H9 (cell line): ENCODE results near the gene BCHE. TPM values are rescaled to one million over a fixed set of nuclear protein-coding genes. Genes with fewer than 3 reads are reported as not detected.

Source experiments
- DNase-seq: peaks from one replicate; pipeline ENCODE4 v3.0.0-alpha.2; 2017
- H2AFZ ChIP-seq: one replicate; pipeline ENCODE4 v1.6.1; 2013; ENCODE audit warnings: mild to moderate bottlenecking, low read length, control low read depth, moderate library complexity
- H2AK5ac ChIP-seq: 2 replicates; pipeline ENCODE4 v1.6.1; 2013; ENCODE audit warnings: low read length, control low read depth, mixed read lengths; ENCODE audit not compliant: insufficient read length
- H2BK120ac ChIP-seq: one replicate; pipeline ENCODE4 v1.6.1; 2013; ENCODE audit warnings: low read depth, mild to moderate bottlenecking, low read length, control low read depth, inconsistent platforms; ENCODE audit not compliant: poor library complexity, severe bottlenecking
- H2BK12ac ChIP-seq: 2 replicates; pipeline ENCODE4 v1.6.1; 2013; ENCODE audit warnings: low read length, control low read depth, mixed read lengths, low read depth; ENCODE audit not compliant: insufficient read length
- H2BK15ac ChIP-seq: 2 replicates; pipeline ENCODE4 v1.6.1; 2013; ENCODE audit warnings: low read depth, low read length, control low read depth
- H2BK20ac ChIP-seq: one replicate; pipeline ENCODE4 v1.6.1; 2013; ENCODE audit warnings: low read depth, mild to moderate bottlenecking, low read length, control low read depth, inconsistent platforms; ENCODE audit not compliant: poor library complexity, severe bottlenecking
- H2BK5ac ChIP-seq: 2 replicates; pipeline ENCODE4 v1.6.1; 2013; ENCODE audit warnings: low read length, control low read depth, mixed read lengths; ENCODE audit not compliant: insufficient read length
- H3K14ac ChIP-seq: 2 replicates; pipeline ENCODE4 v1.6.1; 2013; ENCODE audit warnings: low read length, control low read depth; ENCODE audit not compliant: insufficient read depth
- H3K18ac ChIP-seq: 2 replicates; pipeline ENCODE4 v1.6.1; 2013; ENCODE audit warnings: low read depth, mild to moderate bottlenecking, mixed read lengths, low read length, control low read depth; ENCODE audit not compliant: insufficient read length
- H3K23ac ChIP-seq: 2 replicates; pipeline ENCODE4 v1.6.1; 2013; ENCODE audit warnings: low read length, control low read depth, mixed read lengths, low read depth; ENCODE audit not compliant: insufficient read length
- H3K23me2 ChIP-seq: 2 replicates; pipeline ENCODE4 v1.6.1; 2013; ENCODE audit warnings: low read depth, mild to moderate bottlenecking, mixed read lengths, low read length, control low read depth; ENCODE audit not compliant: insufficient read length, poor library complexity, severe bottlenecking
- H3K27ac ChIP-seq: 2 replicates; pipeline ENCODE4 v1.5.1; 2013; ENCODE audit warnings: low read length, control low read depth, mixed read lengths, low read depth; ENCODE audit not compliant: insufficient read length
- H3K27me3 ChIP-seq: 2 replicates; pipeline ENCODE4 v1.6.1; 2013; ENCODE audit warnings: low read length, control low read depth, inconsistent platforms; ENCODE audit not compliant: insufficient read depth
- H3K4ac ChIP-seq: 2 replicates; pipeline ENCODE4 v1.6.1; 2013; ENCODE audit warnings: low read depth, mild to moderate bottlenecking, control low read depth, inconsistent platforms, low read length, moderate library complexity
- H3K4me1 ChIP-seq: 2 replicates; pipeline ENCODE4 v1.6.1; 2013; ENCODE audit warnings: low read length, control low read depth, inconsistent platforms; ENCODE audit not compliant: insufficient read depth
- H3K4me2 ChIP-seq: 2 replicates; pipeline ENCODE4 v1.6.1; 2013; ENCODE audit warnings: low read length, control low read depth, mixed read lengths; ENCODE audit not compliant: insufficient read length, insufficient read depth
- H3K56ac ChIP-seq: 2 replicates; pipeline ENCODE4 v1.6.1; 2013; ENCODE audit warnings: low read depth, mild to moderate bottlenecking, mixed read lengths, low read length, control low read depth; ENCODE audit not compliant: insufficient read length
- H3K79me1 ChIP-seq: 2 replicates; pipeline ENCODE4 v1.6.1; 2013; ENCODE audit warnings: low read depth, mild to moderate bottlenecking, moderate library complexity, low read length, control low read depth, inconsistent platforms; ENCODE audit not compliant: insufficient read depth, poor library complexity, severe bottlenecking
- H3K79me2 ChIP-seq: 2 replicates; pipeline ENCODE4 v1.6.1; 2013; ENCODE audit warnings: low read length, control low read depth, inconsistent platforms; ENCODE audit not compliant: insufficient read depth
- H3K9ac ChIP-seq: 2 replicates; pipeline ENCODE4 v1.6.1; 2013; ENCODE audit warnings: low read length, control low read depth, mixed read lengths; ENCODE audit not compliant: insufficient read length; ENCODE audit errors: extremely low read depth
- H3K9me3 ChIP-seq: one replicate; pipeline ENCODE4 v1.6.1; 2013; ENCODE audit warnings: low read depth, low read length, inconsistent platforms; ENCODE audit not compliant: control insufficient read depth
- H3T11ph ChIP-seq: one replicate; pipeline ENCODE4 v1.6.1; 2013; ENCODE audit warnings: mild to moderate bottlenecking, low read length, control low read depth, inconsistent platforms
- H4K20me1 ChIP-seq: one replicate; pipeline ENCODE4 v1.6.1; 2013; ENCODE audit not compliant: control insufficient read depth, insufficient read length, insufficient read depth
- H4K5ac ChIP-seq: 2 replicates; pipeline ENCODE4 v1.6.1; 2013; ENCODE audit warnings: low read depth, mild to moderate bottlenecking, mixed read lengths, low read length, control low read depth; ENCODE audit not compliant: insufficient read length
- H4K8ac ChIP-seq: replicated peaks from 2 replicates; pipeline ENCODE4 v1.6.1; 2013; ENCODE audit warnings: low read length, control low read depth, mixed read lengths, low read depth; ENCODE audit not compliant: insufficient read length
- H4K91ac ChIP-seq: 2 replicates; pipeline ENCODE4 v1.6.1; 2013; ENCODE audit warnings: low read depth, mild to moderate bottlenecking, moderate library complexity, mixed read lengths, low read length, control low read depth; ENCODE audit not compliant: insufficient read length
- H3K27ac Mint-ChIP-seq, 3 experiments: 2 replicates in 2 of 3; 3 replicates in 1 of 3; pipeline ENCODE4 v1.8.0; 2020 to 2021; ENCODE audit warnings: mixed read lengths in 3 of 3, mild to moderate bottlenecking in 1 of 3, moderate library complexity in 1 of 3
- H3K27me3 Mint-ChIP-seq: 2 replicates; pipeline ENCODE4 v1.8.0; 2021; ENCODE audit warnings: low read depth, mild to moderate bottlenecking, moderate library complexity, mixed read lengths
- H3K36me3 Mint-ChIP-seq, 3 experiments: 2 replicates in 2 of 3; 3 replicates in 1 of 3; pipeline ENCODE4 v1.8.0; 2020 to 2021; ENCODE audit warnings: low read depth in 3 of 3, mixed read lengths in 3 of 3; ENCODE audit not compliant: insufficient read depth in 1 of 3
- H3K4me1 Mint-ChIP-seq, 2 experiments: 2 replicates each; pipeline ENCODE4 v1.8.0; 2020; ENCODE audit warnings: mixed read lengths in 2 of 2
- H3K4me3 Mint-ChIP-seq, 2 experiments: 2 replicates in 1 of 2; 3 replicates in 1 of 2; pipeline ENCODE4 v1.8.0; 2020 to 2021; ENCODE audit warnings: mild to moderate bottlenecking in 2 of 2, mixed read lengths in 2 of 2, moderate library complexity in 1 of 2
- H3K9me3 Mint-ChIP-seq, 2 experiments: 2 replicates in 1 of 2; 3 replicates in 1 of 2; pipeline ENCODE4 v1.8.0; 2020; ENCODE audit warnings: mild to moderate bottlenecking in 2 of 2, mixed read lengths in 2 of 2, moderate library complexity in 1 of 2
- WGBS: extraction: QIAGEN DNeasy Blood & Tissue Kit; methylation state at CpG from one replicate; pipeline ENCODE4 v1.1.7; 2013; ENCODE audit warnings: missing lambda C conversion rate, low lambda C conversion rate, mixed read lengths; ENCODE audit not compliant: insufficient read length; ENCODE audit errors: extremely low coverage; 5-methylcytosine and 5-hydroxymethylcytosine counted together
- total RNA-seq: library from RNA; stranded (reverse); gene quantifications from 2 replicates; pipeline ENCODE4 v1.2.1, GENCODE V29; 2021
- TF ChIP-seq, protein P1 (sequence below): fragments of 200-600 bp; sonication (generic); conservative IDR thresholded peaks from 3 replicates; pipeline ENCODE4 v1.8.0; 2021; ENCODE audit warnings: antibody characterized with exemption, mild to moderate bottlenecking

The BCHE gene
- total RNA-seq, 1 experiment from 2014 or later: 1.4 TPM

DNA sequence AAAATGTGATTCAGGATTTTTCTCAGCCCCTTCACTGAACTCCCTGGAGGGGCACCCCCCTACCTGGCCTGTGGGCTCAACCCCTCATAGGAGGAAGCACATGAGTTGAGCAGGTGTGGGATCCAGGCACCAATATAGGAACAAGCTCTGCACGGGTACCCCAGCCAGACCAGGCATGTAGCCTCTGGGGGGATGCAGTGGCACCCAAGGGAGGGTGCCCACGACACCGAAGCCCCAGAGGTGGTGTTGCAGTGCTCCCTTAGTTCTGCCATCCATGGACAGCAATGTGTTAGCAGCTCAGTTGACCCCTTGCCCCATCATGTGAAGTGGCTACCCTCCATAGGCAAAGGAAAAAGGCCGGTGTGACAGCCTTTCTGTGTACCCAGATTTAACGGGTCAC, 30.9 kb upstream of the BCHE start:
- no peak overlapping the region for H3K4me3 Mint-ChIP-seq
- Histone ChIP-seq H3K9me3 (no peaks in the 10 kb centered on the region), H3T11ph (no peak overlapping the region)

More for the DNA sequence above, 30.9 kb upstream of the BCHE start:
- Mint-ChIP-seq H3K4me1 (no peaks in the 10 kb centered on the region), H3K36me3 (no peaks in the 10 kb centered on the region; a peak in 1 of 7 replicates), H3K27me3 (no peaks in the 10 kb centered on the region), H3K27ac (no peak overlapping the region), H3K9me3 (peaks cover 13 to 17% of the 10 kb centered on the region in 2 experiments; a peak in 4 of 5 replicates)
- Histone ChIP-seq H2AK5ac (no peak overlapping the region), H2BK12ac (no peak overlapping the region), H2BK120ac (no peak overlapping the region), H2BK5ac (no peak overlapping the region), H3K79me1 (no peaks in the 10 kb centered on the region), H2BK15ac (no peak overlapping the region), H3K23me2 (no peaks in the 10 kb centered on the region), H4K91ac (no peak overlapping the region), H3K4me2 (no peak overlapping the region), H4K5ac (no peak overlapping the region), H2BK20ac (no peak overlapping the region), H3K56ac (no peak overlapping the region), H3K27me3 (no peaks in the 10 kb centered on the region), H3K23ac (no peak overlapping the region), H3K14ac (no peak overlapping the region), H3K27ac (no peak overlapping the region), H3K18ac (no peak overlapping the region), H4K20me1 (no peaks in the 10 kb centered on the region), H3K4me1 (no peaks in the 10 kb centered on the region), H2AFZ (no peak overlapping the region), H4K8ac (no peak overlapping the region), H3K4ac (no peak overlapping the region), H3K79me2 (no peaks in the 10 kb centered on the region), H3K9ac (no peak overlapping the region)
- no peak for DNase-seq
- TF ChIP-seq, protein P1, sequence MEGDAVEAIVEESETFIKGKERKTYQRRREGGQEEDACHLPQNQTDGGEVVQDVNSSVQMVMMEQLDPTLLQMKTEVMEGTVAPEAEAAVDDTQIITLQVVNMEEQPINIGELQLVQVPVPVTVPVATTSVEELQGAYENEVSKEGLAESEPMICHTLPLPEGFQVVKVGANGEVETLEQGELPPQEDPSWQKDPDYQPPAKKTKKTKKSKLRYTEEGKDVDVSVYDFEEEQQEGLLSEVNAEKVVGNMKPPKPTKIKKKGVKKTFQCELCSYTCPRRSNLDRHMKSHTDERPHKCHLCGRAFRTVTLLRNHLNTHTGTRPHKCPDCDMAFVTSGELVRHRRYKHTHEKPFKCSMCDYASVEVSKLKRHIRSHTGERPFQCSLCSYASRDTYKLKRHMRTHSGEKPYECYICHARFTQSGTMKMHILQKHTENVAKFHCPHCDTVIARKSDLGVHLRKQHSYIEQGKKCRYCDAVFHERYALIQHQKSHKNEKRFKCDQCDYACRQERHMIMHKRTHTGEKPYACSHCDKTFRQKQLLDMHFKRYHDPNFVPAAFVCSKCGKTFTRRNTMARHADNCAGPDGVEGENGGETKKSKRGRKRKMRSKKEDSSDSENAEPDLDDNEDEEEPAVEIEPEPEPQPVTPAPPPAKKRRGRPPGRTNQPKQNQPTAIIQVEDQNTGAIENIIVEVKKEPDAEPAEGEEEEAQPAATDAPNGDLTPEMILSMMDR: no peak
- no CpG with 5 or more reads among the region's 5 CpGs for WGBS
